Keratinocyte (primary cell): Measurements from ENCODE around the gene TOB2. TPM values are rescaled to one million over a fixed set of nuclear protein-coding genes. Genes with fewer than 3 reads are reported as not detected.
A peak's percentile ranks its signal among the peaks of the same experiment; 100 is the strongest.

Source experiments
- DNase-seq: peaks from one replicate; pipeline ENCODE4 v3.0.0-alpha.2; 2011; ENCODE audit warnings: low read depth, missing footprints, low spot score
- FAIRE-seq: peaks from 2 replicates; lab custom pipeline; 2011; peaks lifted over from hg19 to GRCh38; lab: Jason Lieb, UNC
- H2AFZ ChIP-seq: 2 replicates; pipeline ENCODE4 v1.6.0; 2012; ENCODE audit warnings: low read length, control low read depth, inconsistent platforms; ENCODE audit not compliant: control insufficient read depth
- H3K27ac ChIP-seq: 2 replicates; pipeline ENCODE4 v1.5.1; 2011; ENCODE audit warnings: low read length; ENCODE audit not compliant: control insufficient read depth, insufficient read depth
- H3K27me3 ChIP-seq: 3 replicates; pipeline ENCODE4 v1.6.0; 2011; ENCODE audit warnings: low read length; ENCODE audit not compliant: control insufficient read depth, insufficient read depth; ENCODE audit errors: extremely low read depth
- H3K36me3 ChIP-seq, 2 experiments: 2 replicates in 1 of 2; 3 replicates in 1 of 2; pipeline ENCODE4 v1.5.1; 2011; ENCODE audit warnings: low read length in 2 of 2, mild to moderate bottlenecking in 1 of 2; ENCODE audit not compliant: control insufficient read depth in 2 of 2, insufficient read depth in 2 of 2; ENCODE audit errors: extremely low read depth in 1 of 2
- H3K4me1 ChIP-seq: 3 replicates; pipeline ENCODE4 v1.5.1; 2011; ENCODE audit warnings: low read length; ENCODE audit not compliant: control insufficient read depth, insufficient read depth; ENCODE audit errors: extremely low read depth
- H3K4me2 ChIP-seq: 3 replicates; pipeline ENCODE4 v1.6.0; 2011; ENCODE audit warnings: low read depth, low read length; ENCODE audit not compliant: control insufficient read depth, insufficient read depth; ENCODE audit errors: extremely low read depth
- H3K4me3 ChIP-seq, 3 experiments: fragments of 200-600 bp in 1 of 3; sonication (generic) in 1 of 3; 2 replicates in 2 of 3; 3 replicates in 1 of 3; pipeline ENCODE4 v1.5.1; 2011 to 2016; ENCODE audit warnings: low read length in 3 of 3, mild to moderate bottlenecking in 3 of 3, control low read depth in 2 of 3, inconsistent platforms in 1 of 3, low read depth in 1 of 3, mixed read lengths in 1 of 3, mixed run types in 1 of 3, moderate library complexity in 1 of 3; ENCODE audit not compliant: control insufficient read depth in 2 of 3, insufficient read depth in 2 of 3; ENCODE audit errors: extremely low read depth in 1 of 3
- H3K79me2 ChIP-seq: 2 replicates; pipeline ENCODE4 v1.6.0; 2012; ENCODE audit warnings: low read length; ENCODE audit not compliant: control insufficient read depth, insufficient read depth
- H3K9ac ChIP-seq: 3 replicates; pipeline ENCODE4 v1.6.0; 2011; ENCODE audit warnings: low read length; ENCODE audit not compliant: control insufficient read depth, insufficient read depth; ENCODE audit errors: extremely low read depth
- H3K9me1 ChIP-seq: 3 replicates; pipeline ENCODE4 v1.6.0; 2011; ENCODE audit warnings: low read length; ENCODE audit not compliant: control insufficient read depth, insufficient read depth; ENCODE audit errors: extremely low read depth
- H3K9me3 ChIP-seq: 2 replicates; pipeline ENCODE4 v1.5.1; 2012; ENCODE audit warnings: low read depth, low read length; ENCODE audit not compliant: control insufficient read depth
- H4K20me1 ChIP-seq: 3 replicates; pipeline ENCODE4 v1.6.0; 2011; ENCODE audit warnings: low read length; ENCODE audit not compliant: control insufficient read depth, insufficient read depth; ENCODE audit errors: extremely low read depth
- EZH2 ChIP-seq: IDR thresholded peaks from one replicate; pipeline ENCODE4 v1.6.1; 2012; ENCODE audit warnings: inconsistent platforms, mild to moderate bottlenecking, low read length, moderate library complexity
- dilution Hi-C: fragments of 300-500 bp; cut with MboI; formaldehyde crosslinking; loops from one replicate; pipeline ENCODE4 v1.7.0; 2020; ENCODE audit warnings: low sequenced_read_pairs; ENCODE audit not compliant: extremely low pct_ligation_motif_present
- polyA plus RNA-seq, 5 experiments: library from polyadenylated mRNA; depleted of rRNA in 3 of 5; stranded (reverse) in 3 of 5; stranded (forward) in 1 of 5; unstranded in 1 of 5; fragments of >200 nt; gene quantifications; 1 replicate in 1 of 5; 2 replicates in 3 of 5; 3 replicates in 1 of 5; pipeline versions ENCODE4 v1.2.1 to v1.2.3, GENCODE V29; 2011 to 2012; ENCODE audit warnings: missing spikeins in 2 of 5, low read depth in 1 of 5, low replicate concordance in 1 of 5
- TF ChIP-seq, protein P1 (sequence below), 3 experiments: IDR thresholded peaks in 1 of 3; conservative IDR thresholded peaks in 1 of 3; optimal IDR thresholded peaks in 1 of 3; 2 replicates in 2 of 3; 3 replicates in 1 of 3; pipeline versions ENCODE3 to v1.5.1; 2011; ENCODE audit warnings: low read length in 3 of 3, mild to moderate bottlenecking in 3 of 3, moderate library complexity in 2 of 3, control low read depth in 1 of 3, inconsistent platforms in 1 of 3; ENCODE audit not compliant: insufficient read depth in 2 of 3; ENCODE audit errors: extremely low read depth in 1 of 3

The TOB2 gene
- polyA plus RNA-seq, 1 donor (not counting 4 experiments of a cell fraction or from before 2014, with no cell fraction given) = 14.5 TPM

DNA sequence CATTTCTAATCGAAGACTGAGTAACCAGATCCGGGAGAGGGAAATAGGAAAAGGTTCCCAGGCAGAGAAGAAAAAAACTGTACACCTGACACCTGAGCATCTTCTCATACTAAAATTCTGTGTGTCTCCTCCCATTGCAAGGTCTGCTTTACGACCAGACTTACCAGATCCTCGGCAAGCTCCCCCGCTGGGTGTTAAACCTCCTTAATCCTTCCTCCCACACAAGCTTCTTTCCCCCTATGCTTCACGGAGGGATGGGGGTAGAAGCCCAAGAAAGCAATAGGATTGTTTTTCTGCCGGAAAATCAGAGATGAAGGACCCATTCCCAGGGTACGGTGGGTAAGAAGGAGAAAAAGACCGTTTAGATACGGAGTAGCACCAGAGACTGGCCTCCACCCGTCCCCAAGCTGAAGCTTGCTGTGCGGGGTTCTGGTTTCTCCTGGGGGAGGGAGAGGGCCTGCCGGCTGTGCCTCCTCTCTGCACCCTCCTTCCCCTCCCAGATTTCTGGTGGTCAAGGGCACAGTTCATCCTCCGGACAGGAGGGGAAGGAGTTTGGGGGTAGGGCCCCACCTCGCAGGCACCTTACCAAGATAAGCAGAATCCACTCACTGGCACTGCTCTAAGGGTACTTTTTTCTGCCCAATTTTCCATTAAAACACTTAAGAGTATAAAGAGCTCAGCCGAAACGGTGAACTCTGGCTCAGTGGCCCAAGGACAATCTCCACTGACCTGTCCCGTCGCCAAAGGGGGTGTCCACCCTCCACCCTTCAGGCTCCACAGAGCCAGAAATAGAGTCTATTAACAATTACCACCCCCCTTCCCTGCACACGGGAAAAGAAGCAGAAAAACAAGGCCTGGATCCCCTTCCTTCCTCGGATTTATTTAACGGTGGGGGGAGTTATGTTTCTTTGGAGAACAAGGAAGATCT is 1.2 kb downstream of the TOB2 start:
- no peaks in the 10 kb centered on the region for H3K9me1 ChIP-seq
- no peaks in the 10 kb centered on the region for H3K9me3 ChIP-seq
- H3K27me3 ChIP-seq = no peaks in the 10 kb centered on the region
- H3K36me3 ChIP-seq = peaks cover 9 to 14% of the 10 kb centered on the region in 2 experiments
- H3K4me3 ChIP-seq = peak overlapping the region; percentile 71 to 100 (median 97)
- DNase-seq = no peak
- dilution Hi-C loops = no loop called here
- peaks cover 61% of the 10 kb centered on the region for H3K79me2 ChIP-seq
- H3K4me1 ChIP-seq = peaks cover 15% of the 10 kb centered on the region
- no peak for FAIRE-seq
- no peak overlapping the region for H2AFZ ChIP-seq
- peak overlapping the region; percentile 96 for H3K9ac ChIP-seq
- peak overlapping the region; percentile 95 for H3K27ac ChIP-seq
- peaks cover 9% of the 10 kb centered on the region for H4K20me1 ChIP-seq
- peak overlapping the region; percentile 99 for H3K4me2 ChIP-seq
- no peak for TF ChIP-seq EZH2
- TF ChIP-seq, protein P1, sequence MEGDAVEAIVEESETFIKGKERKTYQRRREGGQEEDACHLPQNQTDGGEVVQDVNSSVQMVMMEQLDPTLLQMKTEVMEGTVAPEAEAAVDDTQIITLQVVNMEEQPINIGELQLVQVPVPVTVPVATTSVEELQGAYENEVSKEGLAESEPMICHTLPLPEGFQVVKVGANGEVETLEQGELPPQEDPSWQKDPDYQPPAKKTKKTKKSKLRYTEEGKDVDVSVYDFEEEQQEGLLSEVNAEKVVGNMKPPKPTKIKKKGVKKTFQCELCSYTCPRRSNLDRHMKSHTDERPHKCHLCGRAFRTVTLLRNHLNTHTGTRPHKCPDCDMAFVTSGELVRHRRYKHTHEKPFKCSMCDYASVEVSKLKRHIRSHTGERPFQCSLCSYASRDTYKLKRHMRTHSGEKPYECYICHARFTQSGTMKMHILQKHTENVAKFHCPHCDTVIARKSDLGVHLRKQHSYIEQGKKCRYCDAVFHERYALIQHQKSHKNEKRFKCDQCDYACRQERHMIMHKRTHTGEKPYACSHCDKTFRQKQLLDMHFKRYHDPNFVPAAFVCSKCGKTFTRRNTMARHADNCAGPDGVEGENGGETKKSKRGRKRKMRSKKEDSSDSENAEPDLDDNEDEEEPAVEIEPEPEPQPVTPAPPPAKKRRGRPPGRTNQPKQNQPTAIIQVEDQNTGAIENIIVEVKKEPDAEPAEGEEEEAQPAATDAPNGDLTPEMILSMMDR (optimal IDR thresholded peaks at IDR 0.05 in 1 of 3, IDR thresholded peaks at IDR 0.05 in 1 of 3, conservative IDR thresholded peaks at IDR 0.05 in 1 of 3; ENCODE audit: extremely low read depth in 1 of 3, insufficient read depth in 2 of 3, low read length in 3 of 3) = no peak

DNA sequence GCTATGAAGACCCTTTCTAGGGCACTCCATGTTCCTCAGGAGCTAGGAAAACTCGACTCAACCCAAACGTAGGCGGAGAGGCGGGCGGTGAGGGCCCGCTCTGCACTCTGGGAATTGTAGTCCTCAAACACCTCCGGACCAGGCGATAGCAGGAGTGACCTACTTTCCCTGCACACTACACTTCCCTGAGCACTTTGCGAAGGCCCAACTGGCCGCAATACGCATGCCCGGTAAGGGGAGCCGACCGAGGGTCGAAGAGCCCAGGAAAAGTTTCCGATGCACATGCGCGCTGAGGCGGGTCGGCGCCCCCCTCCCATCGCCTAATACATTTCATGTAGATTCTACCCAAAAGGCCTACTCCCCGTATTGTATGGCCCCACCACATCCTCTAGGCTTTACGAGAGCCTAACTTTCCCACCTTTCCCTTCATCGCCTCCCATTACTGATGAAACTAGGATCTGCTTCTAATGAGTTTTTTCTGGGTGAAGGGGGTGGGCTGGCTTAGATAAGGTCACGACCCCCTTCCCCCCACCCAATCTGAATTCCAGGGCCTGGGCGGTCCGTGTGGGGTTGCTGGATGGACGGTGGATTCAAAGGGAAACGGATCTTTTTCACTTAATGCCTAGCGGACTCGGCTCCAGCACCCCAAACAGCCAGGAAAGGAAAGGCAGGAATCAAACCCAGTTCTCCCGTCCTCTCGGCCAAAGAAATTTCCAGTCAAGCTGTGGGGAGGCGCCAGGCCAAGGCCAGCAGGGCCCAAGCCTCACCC is 2.1 kb downstream of the TOB2 start:
- TF ChIP-seq, protein P1 (optimal IDR thresholded peaks at IDR 0.05 in 1 of 3, IDR thresholded peaks at IDR 0.05 in 1 of 3, conservative IDR thresholded peaks at IDR 0.05 in 1 of 3; ENCODE audit: extremely low read depth in 1 of 3, insufficient read depth in 2 of 3, low read length in 3 of 3) = no peak
- TF ChIP-seq EZH2 = no peak
- peak overlapping the region; percentile 95 for H3K27ac ChIP-seq
- dilution Hi-C loops = no loop called here
- H3K36me3 ChIP-seq = peaks cover 11 to 17% of the 10 kb centered on the region in 2 experiments
- H3K79me2 ChIP-seq = peaks cover 67% of the 10 kb centered on the region
- peak overlapping the region; percentile 92 for H2AFZ ChIP-seq
- H3K9me1 ChIP-seq = no peaks in the 10 kb centered on the region
- no peak for DNase-seq
- peaks cover 9% of the 10 kb centered on the region for H4K20me1 ChIP-seq
- peak overlapping the region; percentile 71 to 100 (median 97) for H3K4me3 ChIP-seq
- H3K4me2 ChIP-seq = peak overlapping the region; percentile 99
- H3K4me1 ChIP-seq = peaks cover 15% of the 10 kb centered on the region
- no peaks in the 10 kb centered on the region for H3K27me3 ChIP-seq
- no peaks in the 10 kb centered on the region for H3K9me3 ChIP-seq
- peak; percentile 56 for FAIRE-seq
- peak overlapping the region; percentile 96 for H3K9ac ChIP-seq
